GM19467 (cell line): ENCODE results near the gene BHMT2.

Experiments
- ATAC-seq: cut with Tn5 transposase; IDR thresholded peaks from one replicate; pipeline ENCODE4 v1.9.1; 2021; ENCODE audit warnings: mild to moderate bottlenecking, moderate library complexity; ENCODE audit not compliant: unreplicated experiment

BHMT2 gene

GRCh38 chr5:79059674-79060073 lies 9.9 kb upstream of the BHMT2 start:
- no peak for ATAC-seq

- no peak for ATAC-seq
Measured at GRCh38 chr5:79062436-79062835, 7.1 kb upstream of the BHMT2 start.

GRCh38 chr5:79070350-79070667 lies 742 bp downstream of the BHMT2 start:
- ATAC-seq = no peak

- no peak for ATAC-seq
Measured at GRCh38 chr5:79074641-79075040, 5.1 kb downstream of the BHMT2 start.

GRCh38 chr5:79075646-79076426 lies 6.3 kb downstream of the BHMT2 start:
- ATAC-seq = no peak

GRCh38 chr5:79076819-79077218 lies 7.3 kb downstream of the BHMT2 start:
- ATAC-seq = no peak

GRCh38 chr5:79077680-79078365 lies 8.3 kb downstream of the BHMT2 start:
- ATAC-seq = no peak

GRCh38 chr5:79080804-79081203 lies 11.2 kb downstream of the BHMT2 start:
- no peak for ATAC-seq

GRCh38 chr5:79081779-79082178 lies 12.2 kb downstream of the BHMT2 start:
- ATAC-seq = no peak

- ATAC-seq = no peak
Measured at GRCh38 chr5:79086116-79086515, 16.5 kb downstream of the BHMT2 start.

- no peak for ATAC-seq
Measured at GRCh38 chr5:79088507-79088906, 18.9 kb downstream of the BHMT2 start.

- ATAC-seq = no peak
Measured at GRCh38 chr5:79091064-79091463, 21.5 kb downstream of the BHMT2 start.

- no peak for ATAC-seq
Measured at GRCh38 chr5:79093762-79094161, 24.2 kb downstream of the BHMT2 start.

- no peak for ATAC-seq
Measured at GRCh38 chr5:79105868-79106267, 36.3 kb downstream of the BHMT2 start.

GRCh38 chr5:79107020-79107796 lies 37.6 kb downstream of the BHMT2 start:
- ATAC-seq = no peak

- no peak for ATAC-seq
Measured at GRCh38 chr5:79108086-79108485, 38.5 kb downstream of the BHMT2 start.

GRCh38 chr5:79108792-79109191 lies 39.2 kb downstream of the BHMT2 start:
- ATAC-seq = no peak

GRCh38 chr5:79109527-79110492 lies 40.2 kb downstream of the BHMT2 start:
- no peak for ATAC-seq

GRCh38 chr5:79111387-79111959 lies 41.9 kb downstream of the BHMT2 start, which contains the start of gene BHMT:
BHMT (plus strand) TSS chr5:79111809; CDS start chr5:79111886, 77 bp downstream.
- no peak for ATAC-seq
